H1 (cell line): ENCODE data around the gene NBPF9. TPM values are rescaled to one million over a fixed set of nuclear protein-coding genes. Genes with fewer than 3 reads are reported as not detected.
"Not testable (repeated sequence)": the region's sequence is repeated elsewhere in the genome, so short reads cannot be mapped to it uniquely, and the experiment has no call there.

Experiments
- CTCF ChIA-PET: fragments of 300-600 bp; sonication (Branson Sonifier 250); formaldehyde crosslinking; loops from one replicate; lab custom pipeline; 2021; ENCODE audit not compliant: partially characterized antibody; lab: Charles Lee
- POLR2A ChIA-PET: fragments of 300-600 bp; sonication (Branson Sonifier 250); formaldehyde crosslinking; loops from one replicate; lab custom pipeline; 2021; ENCODE audit warnings: inconsistent platforms; ENCODE audit not compliant: partially characterized antibody; lab: Charles Lee
- DNase-seq, 2 experiments: peaks; one replicate each; pipeline versions ENCODE4 v3.0.0 to v3.0.0-alpha.2; 2010 to 2022; ENCODE audit warnings: low spot score in 2 of 2, low read depth in 1 of 2, mixed read lengths in 1 of 2
- FAIRE-seq: peaks from 2 replicates; lab custom pipeline; 2011; peaks lifted over from hg19 to GRCh38; lab: Jason Lieb, UNC
- H2AFZ ChIP-seq: 2 replicates; pipeline ENCODE4 v1.8.1; 2012; ENCODE audit warnings: low read length, inconsistent platforms
- H2AK5ac ChIP-seq: 2 replicates; pipeline ENCODE4 v1.6.1; 2013; ENCODE audit warnings: low read depth, low read length
- H2BK120ac ChIP-seq: replicated peaks from 2 replicates; pipeline ENCODE3; 2013; ENCODE audit warnings: low read depth, low read length, inconsistent platforms
- H2BK12ac ChIP-seq: 2 replicates; pipeline ENCODE4 v1.6.1; 2013; ENCODE audit warnings: low read depth, low read length
- H2BK15ac ChIP-seq: 2 replicates; pipeline ENCODE4 v1.6.1; 2013; ENCODE audit warnings: low read length
- H2BK20ac ChIP-seq: 2 replicates; pipeline ENCODE4 v1.6.1; 2013; ENCODE audit warnings: low read length
- H2BK5ac ChIP-seq: 2 replicates; pipeline ENCODE4 v1.6.1; 2013; ENCODE audit warnings: low read depth, low read length
- H3K14ac ChIP-seq: 2 replicates; pipeline ENCODE4 v1.6.1; 2013; ENCODE audit warnings: inconsistent platforms; ENCODE audit not compliant: insufficient read length
- H3K18ac ChIP-seq: 2 replicates; pipeline ENCODE4 v1.6.1; 2013; ENCODE audit warnings: low read length; ENCODE audit errors: extremely low read depth
- H3K23ac ChIP-seq: 2 replicates; pipeline ENCODE4 v1.6.1; 2013; ENCODE audit warnings: inconsistent platforms; ENCODE audit not compliant: insufficient read length
- H3K23me2 ChIP-seq: 2 replicates; pipeline ENCODE4 v1.6.1; 2013; ENCODE audit warnings: low read depth, low read length
- H3K27ac ChIP-seq: 2 replicates; pipeline ENCODE4 v1.6.1; 2011; ENCODE audit warnings: low read depth, low read length, inconsistent platforms
- H3K27me3 ChIP-seq, 4 experiments: replicated peaks in 1 of 4; 1 replicate in 1 of 4; 2 replicates in 3 of 4; pipeline versions ENCODE4 v1.6.1 to v1.8.1; 2011 to 2013; ENCODE audit warnings: low read length in 3 of 4, mild to moderate bottlenecking in 3 of 4, inconsistent platforms in 2 of 4, mixed read lengths in 2 of 4, moderate library complexity in 1 of 4; ENCODE audit not compliant: control insufficient read depth in 3 of 4, insufficient read depth in 3 of 4; ENCODE audit errors: extremely low read depth in 1 of 4
- H3K36me3 ChIP-seq, 4 experiments: 2 replicates each; pipeline versions ENCODE4 v1.6.1 to v1.8.1; 2011 to 2013; ENCODE audit warnings: mild to moderate bottlenecking in 4 of 4, low read length in 3 of 4, moderate library complexity in 2 of 4, control low read depth in 1 of 4, inconsistent platforms in 1 of 4; ENCODE audit not compliant: insufficient read depth in 4 of 4, control insufficient read depth in 2 of 4
- H3K4ac ChIP-seq: replicated peaks from 2 replicates; pipeline ENCODE3; 2013; ENCODE audit warnings: low read length, low read depth, mixed read lengths, inconsistent platforms; ENCODE audit not compliant: insufficient read length
- H3K4me1 ChIP-seq, 4 experiments: replicated peaks in 1 of 4; 1 replicate in 1 of 4; 2 replicates in 3 of 4; pipeline versions ENCODE4 v1.6.1 to v1.8.1; 2011 to 2013; ENCODE audit warnings: low read length in 3 of 4, inconsistent platforms in 2 of 4, mixed read lengths in 1 of 4; ENCODE audit not compliant: insufficient read depth in 4 of 4, control insufficient read depth in 3 of 4
- H3K4me2 ChIP-seq, 2 experiments: 2 replicates each; pipeline versions ENCODE4 v1.6.1 to v1.8.1; 2011 to 2013; ENCODE audit warnings: low read depth in 2 of 2, low read length in 2 of 2, control low read depth in 1 of 2, inconsistent platforms in 1 of 2, mild to moderate bottlenecking in 1 of 2; ENCODE audit not compliant: insufficient read depth in 1 of 2
- H3K4me3 ChIP-seq, 4 experiments: fragments of 200-600, 300-600 bp in 1 of 4; sonication (generic), shearing (Covaris generic), sonication (Bioruptor Twin) in 1 of 4; 2 replicates each; pipeline versions ENCODE4 v1.5.1 to v1.8.1; 2011 to 2016; ENCODE audit warnings: low read length in 4 of 4, low read depth in 3 of 4, control low read depth in 2 of 4, inconsistent platforms in 2 of 4, mild to moderate bottlenecking in 2 of 4, mixed read lengths in 1 of 4, moderate library complexity in 1 of 4; ENCODE audit not compliant: insufficient read depth in 2 of 4; ENCODE audit errors: extremely low read depth in 1 of 4
- H3K56ac ChIP-seq: replicated peaks from 2 replicates; pipeline ENCODE3; 2013; ENCODE audit warnings: low read depth, mild to moderate bottlenecking, mixed read lengths, low read length, inconsistent platforms; ENCODE audit not compliant: insufficient read length
- H3K79me1 ChIP-seq: 2 replicates; pipeline ENCODE4 v1.6.1; 2013; ENCODE audit warnings: low read depth, low read length, control low read depth
- H3K79me2 ChIP-seq, 2 experiments: 2 replicates each; pipeline versions ENCODE4 v1.6.1 to v1.8.1; 2012 to 2013; ENCODE audit warnings: low read length in 2 of 2, mild to moderate bottlenecking in 2 of 2, inconsistent platforms in 1 of 2; ENCODE audit not compliant: insufficient read depth in 2 of 2, control insufficient read depth in 1 of 2
- H3K9ac ChIP-seq, 4 experiments: replicated peaks in 1 of 4; 1 replicate in 1 of 4; 2 replicates in 3 of 4; pipeline versions ENCODE4 v1.6.1 to v1.8.1; 2011 to 2013; ENCODE audit warnings: low read depth in 3 of 4, low read length in 3 of 4, control low read depth in 2 of 4, mild to moderate bottlenecking in 2 of 4, moderate library complexity in 2 of 4, inconsistent platforms in 1 of 4; ENCODE audit errors: extremely low read depth in 1 of 4
- H3K9me3 ChIP-seq, 2 experiments: 2 replicates each; pipeline versions ENCODE4 v1.6.1 to v1.8.1; 2012 to 2013; ENCODE audit warnings: mild to moderate bottlenecking in 2 of 2, moderate library complexity in 2 of 2, control low read depth in 1 of 2, inconsistent platforms in 1 of 2, low read depth in 1 of 2, low read length in 1 of 2, mixed read lengths in 1 of 2; ENCODE audit not compliant: insufficient read depth in 2 of 2
- H4K20me1 ChIP-seq, 2 experiments: replicated peaks in 1 of 2; 2 replicates each; pipeline versions ENCODE3 to v1.8.1; 2011 to 2013; ENCODE audit warnings: inconsistent platforms in 2 of 2, low read length in 2 of 2, mild to moderate bottlenecking in 1 of 2; ENCODE audit not compliant: insufficient read depth in 2 of 2, control insufficient read depth in 1 of 2
- H4K5ac ChIP-seq: 2 replicates; pipeline ENCODE4 v1.6.1; 2013; ENCODE audit warnings: low read length, low read depth, mixed read lengths, inconsistent platforms; ENCODE audit not compliant: insufficient read length
- H4K8ac ChIP-seq: 2 replicates; pipeline ENCODE4 v1.8.0; 2013; ENCODE audit warnings: mild to moderate bottlenecking, moderate library complexity, low read length, inconsistent platforms; ENCODE audit not compliant: insufficient read depth; ENCODE audit errors: extremely low read depth
- H4K91ac ChIP-seq: replicated peaks from 2 replicates; pipeline ENCODE3; 2013; ENCODE audit warnings: low read length, mixed read lengths, inconsistent platforms; ENCODE audit not compliant: insufficient read length
- WGBS, 2 experiments: shearing (Covaris generic) in 1 of 2; methylation state at CpG; one replicate each; pipeline versions ENCODE4 v1.1.6 to v1.1.7; 2013 to 2015; ENCODE audit warnings: low lambda C conversion rate in 2 of 2, mixed read lengths in 2 of 2, inconsistent platforms in 1 of 2, low coverage in 1 of 2, missing lambda C conversion rate in 1 of 2; ENCODE audit not compliant: insufficient replicate concordance in 2 of 2, insufficient coverage in 1 of 2, insufficient read length in 1 of 2; ENCODE audit errors: extremely low coverage in 1 of 2, missing lambda C conversion rate in 1 of 2; 5-methylcytosine and 5-hydroxymethylcytosine counted together
- polyA plus RNA-seq, 7 experiments: library from polyadenylated mRNA; depleted of rRNA in 3 of 7; stranded (reverse) in 5 of 7; unstranded in 2 of 7; fragments of >200 nt in 5 of 7; fragments of 200-250 nt in 2 of 7; gene quantifications; 1 replicate in 5 of 7; 2 replicates in 1 of 7; 4 replicates in 1 of 7; pipeline versions ENCODE4 v1.2.1 to v1.2.3, GENCODE V29; 2011 to 2013; ENCODE audit warnings: missing spikeins in 2 of 7, mixed read lengths in 2 of 7
- total RNA-seq: library from RNA; stranded (reverse); fragmentation: NEBNext Ultra II Directional; extraction: Animal tissue kit (Norgen Biotek cat#: 25700); gene quantifications from 2 replicates; pipeline ENCODE4 v1.2.1, GENCODE V29; 2021

The NBPF9 gene
- total and polyA plus RNA-seq, 2 of the 8 experiments (the other 6 are each of a cell fraction or from before 2014, with no cell fraction given), result 3.1 to 3.7 TPM

- H3K4me2 ChIP-seq, H3K79me1 ChIP-seq, H2AFZ ChIP-seq, CTCF ChIA-PET, H3K18ac ChIP-seq, H3K56ac ChIP-seq, POLR2A ChIA-PET, H3K14ac ChIP-seq, H4K8ac ChIP-seq, H4K20me1 ChIP-seq, H4K91ac ChIP-seq, H2BK15ac ChIP-seq, H2AK5ac ChIP-seq, H2BK20ac ChIP-seq, H3K4me3 ChIP-seq, H3K23me2 ChIP-seq, H2BK12ac ChIP-seq, H2BK120ac ChIP-seq, H3K27ac ChIP-seq, H3K4ac ChIP-seq, FAIRE-seq, H3K9ac ChIP-seq, H4K5ac ChIP-seq, H3K79me2 ChIP-seq, H3K23ac ChIP-seq, H3K27me3 ChIP-seq, H3K36me3 ChIP-seq, H3K4me1 ChIP-seq, H2BK5ac ChIP-seq, H3K9me3 ChIP-seq: not testable (repeated sequence)
- WGBS, 2 experiments, result 80% methylated on average over 1 of the region's 5 CpGs; no CpG with 5 or more reads in 1 of the 2 experiments
- DNase-seq, result peak in 1 of 2 experiments; percentile 0
Measured at GRCh38 chr1:149012599-149012998, 90.8 kb downstream of the NBPF9 start.

GRCh38 chr1:149009761-149010160 lies 93.6 kb downstream of the NBPF9 start:
- H3K18ac ChIP-seq, POLR2A ChIA-PET, H2AFZ ChIP-seq, H4K20me1 ChIP-seq, H2BK20ac ChIP-seq, H3K27ac ChIP-seq, CTCF ChIA-PET, H3K14ac ChIP-seq, H3K79me1 ChIP-seq, H3K4me1 ChIP-seq, H4K91ac ChIP-seq, H3K4me2 ChIP-seq, H3K79me2 ChIP-seq, H4K5ac ChIP-seq, H3K23ac ChIP-seq, H2BK15ac ChIP-seq, H3K36me3 ChIP-seq, H3K4ac ChIP-seq, H2BK120ac ChIP-seq, H2BK5ac ChIP-seq, FAIRE-seq, H3K4me3 ChIP-seq, H3K9me3 ChIP-seq, H3K9ac ChIP-seq, H2AK5ac ChIP-seq, H3K27me3 ChIP-seq, H4K8ac ChIP-seq, H3K56ac ChIP-seq, H2BK12ac ChIP-seq, H3K23me2 ChIP-seq: not testable (repeated sequence)
- WGBS, 2 experiments, result 97% methylated on average over 3 of the region's 3 CpGs; no CpG with 5 or more reads in 1 of the 2 experiments
- DNase-seq, result peak in 1 of 2 experiments; percentile 14
